Endothelial cell of umbilical vein (primary cell): ENCODE results near the gene SIN3A. TPM values are rescaled to one million over a fixed set of nuclear protein-coding genes. Genes with fewer than 3 reads are reported as not detected.

Source experiments
- BruUV-seq: library from RNA; stranded (reverse); fragments of 400-500 nt; replicated peaks from 2 replicates; lab custom pipeline; 2021; lab: Mats Ljungman, UMichigan
- CTCF ChIA-PET: fragments of 300-600, 350-600 bp; sonication (Branson Sonifier 250); formaldehyde crosslinking; loops from one replicate; lab custom pipeline; 2021; ENCODE audit warnings: antibody characterized with exemption, inconsistent platforms; lab: Charles Lee
- POLR2A ChIA-PET: fragments of 300-600, 350-600 bp; sonication (Branson Sonifier 250); formaldehyde crosslinking; loops from one replicate; lab custom pipeline; 2021; ENCODE audit warnings: antibody characterized with exemption, inconsistent platforms; lab: Charles Lee
- DNase-seq: peaks from one replicate; pipeline ENCODE4 v3.0.0-alpha.2; 2011; ENCODE audit warnings: low read depth, low spot score
- FAIRE-seq: peaks from 2 replicates; lab custom pipeline; 2011; peaks lifted over from hg19 to GRCh38; lab: Jason Lieb, UNC
- H2AFZ ChIP-seq: 2 replicates; pipeline ENCODE4 v1.6.0; 2012; ENCODE audit warnings: low read depth, low read length, control low read depth, inconsistent platforms
- H3K27ac ChIP-seq: 2 replicates; pipeline ENCODE4 v1.5.1; 2011; ENCODE audit warnings: low read depth, mild to moderate bottlenecking, control low read depth, low read length, moderate library complexity; ENCODE audit not compliant: insufficient read depth
- H3K27me3 ChIP-seq, 2 experiments: 2 replicates each; pipeline versions ENCODE4 v1.6.0 to v1.6.1; 2011; ENCODE audit warnings: low read length in 2 of 2, mixed read lengths in 1 of 2; ENCODE audit not compliant: control insufficient read depth in 2 of 2, insufficient read depth in 2 of 2
- H3K36me3 ChIP-seq, 2 experiments: 2 replicates in 1 of 2; 3 replicates in 1 of 2; pipeline ENCODE4 v1.5.1; 2011; ENCODE audit warnings: low read length in 2 of 2, mild to moderate bottlenecking in 1 of 2, moderate library complexity in 1 of 2; ENCODE audit not compliant: control insufficient read depth in 2 of 2, insufficient read depth in 2 of 2; ENCODE audit errors: extremely low read depth in 1 of 2
- H3K4me1 ChIP-seq: 3 replicates; pipeline ENCODE4 v1.5.1; 2011; ENCODE audit warnings: mild to moderate bottlenecking, low read length; ENCODE audit not compliant: control insufficient read depth, insufficient read depth; ENCODE audit errors: extremely low read depth
- H3K4me2 ChIP-seq: 2 replicates; pipeline ENCODE4 v1.6.1; 2011; ENCODE audit warnings: low read length, control low read depth, mixed read lengths; ENCODE audit not compliant: insufficient read depth
- H3K4me3 ChIP-seq, 3 experiments: fragments of 200-600 bp in 1 of 3; sonication (generic), shearing (Covaris generic) in 1 of 3; replicated peaks in 1 of 3; 2 replicates each; pipeline ENCODE4 v1.5.1; 2011 to 2016; ENCODE audit warnings: control low read depth in 3 of 3, low read length in 3 of 3, mild to moderate bottlenecking in 2 of 3, inconsistent platforms in 1 of 3, low read depth in 1 of 3, moderate library complexity in 1 of 3; ENCODE audit not compliant: insufficient read depth in 1 of 3
- H3K79me2 ChIP-seq: 2 replicates; pipeline ENCODE4 v1.6.0; 2012; ENCODE audit warnings: low read length, inconsistent platforms; ENCODE audit not compliant: control insufficient read depth, insufficient read depth
- H3K9ac ChIP-seq: replicated peaks from 2 replicates; pipeline ENCODE3; 2011; ENCODE audit warnings: low read length, control low read depth; ENCODE audit not compliant: insufficient read depth; ENCODE audit errors: extremely low read depth
- H3K9me1 ChIP-seq: replicated peaks from 3 replicates; pipeline ENCODE4 v1.6.0; 2011; ENCODE audit warnings: mild to moderate bottlenecking, low read length; ENCODE audit not compliant: control insufficient read depth, insufficient read depth; ENCODE audit errors: extremely low read depth
- H3K9me3 ChIP-seq: replicated peaks from 2 replicates; pipeline ENCODE4 v1.5.1; 2012; ENCODE audit warnings: low read length, inconsistent platforms; ENCODE audit not compliant: control insufficient read depth, insufficient read depth
- H4K20me1 ChIP-seq: replicated peaks from 2 replicates; pipeline ENCODE3; 2011; ENCODE audit warnings: mild to moderate bottlenecking, low read length; ENCODE audit not compliant: control insufficient read depth, insufficient read depth; ENCODE audit errors: extremely low read depth
- EZH2 ChIP-seq: IDR thresholded peaks from 2 replicates; pipeline ENCODE4 v1.6.1; 2012; ENCODE audit warnings: borderline replicate concordance, low read depth, mild to moderate bottlenecking, moderate library complexity, low read length, inconsistent platforms; ENCODE audit not compliant: severe bottlenecking
- FOS ChIP-seq: IDR thresholded peaks from 2 replicates; pipeline ENCODE4 v1.6.1; 2011; ENCODE audit warnings: mild to moderate bottlenecking, low read length, moderate library complexity, borderline replicate concordance; ENCODE audit not compliant: insufficient read depth
- GATA2 ChIP-seq: IDR thresholded peaks from 2 replicates; pipeline ENCODE4 v1.7.0; 2011; ENCODE audit warnings: low read depth, mild to moderate bottlenecking, moderate library complexity, mixed read lengths, low read length; ENCODE audit not compliant: insufficient read length, insufficient read depth
- JUN ChIP-seq: IDR thresholded peaks from 2 replicates; pipeline ENCODE4 v1.6.1; 2011; ENCODE audit warnings: borderline replicate concordance, low read depth; ENCODE audit not compliant: insufficient read length, insufficient read depth
- MYC ChIP-seq: IDR thresholded peaks from one replicate; pipeline ENCODE4 v1.6.1; 2011; ENCODE audit warnings: mild to moderate bottlenecking, low read depth, low read length
- POLR2A ChIP-seq: IDR thresholded peaks from 2 replicates; pipeline ENCODE4 v1.6.1; 2012; ENCODE audit warnings: low read depth, mild to moderate bottlenecking, control low read depth, low read length
- POLR2AphosphoS5 ChIP-seq: IDR thresholded peaks from 2 replicates; pipeline ENCODE4 v1.6.1; 2012; ENCODE audit warnings: low read depth, mild to moderate bottlenecking, control low read depth, low read length, moderate library complexity; ENCODE audit not compliant: insufficient read depth
- dilution Hi-C: fragments of 300-500 bp; cut with MboI; formaldehyde crosslinking; loops from one replicate; pipeline ENCODE4 v1.15.0; 2019; ENCODE audit warnings: low sequenced_read_pairs; ENCODE audit not compliant: extremely low pct_ligation_motif_present
- intact Hi-C: fragments of 100-400 bp; cut with micrococcal nuclease; formaldehyde crosslinking; loops from one replicate; pipeline ENCODE4 v1.10.0; 2022
- polyA plus RNA-seq, 4 experiments: library from polyadenylated mRNA; depleted of rRNA in 3 of 4; stranded (reverse) in 3 of 4; unstranded in 1 of 4; fragments of >200 nt; gene quantifications; 2 replicates each; pipeline versions ENCODE4 v1.2.1 to v1.2.3, GENCODE V29; 2011 to 2012; ENCODE audit warnings: missing spikeins in 1 of 4
- total RNA-seq: library from RNA; stranded (reverse); gene quantifications from 2 replicates; pipeline ENCODE4 v1.2.3, GENCODE V29; 2021
- TF ChIP-seq, protein P1 (sequence below): IDR thresholded peaks from 2 replicates; pipeline ENCODE4 v1.6.1; 2011; ENCODE audit not compliant: insufficient read depth, insufficient read length
- TF ChIP-seq, protein P2 (sequence below), 2 donors: IDR thresholded peaks; 1 replicate in 1 of 2; 2 replicates in 1 of 2; pipeline ENCODE4 v1.5.1; 2011; ENCODE audit warnings: low read length in 2 of 2, mild to moderate bottlenecking in 2 of 2, moderate library complexity in 2 of 2, control low read depth in 1 of 2, inconsistent platforms in 1 of 2, low read depth in 1 of 2; ENCODE audit not compliant: insufficient read depth in 1 of 2; ENCODE audit errors: extremely low read depth in 1 of 2

SIN3A gene
- total and polyA plus RNA-seq, 2 donors (not counting 3 experiments of a cell fraction or from before 2014, with no cell fraction given), result 30.6 to 44.5 TPM

DNA sequence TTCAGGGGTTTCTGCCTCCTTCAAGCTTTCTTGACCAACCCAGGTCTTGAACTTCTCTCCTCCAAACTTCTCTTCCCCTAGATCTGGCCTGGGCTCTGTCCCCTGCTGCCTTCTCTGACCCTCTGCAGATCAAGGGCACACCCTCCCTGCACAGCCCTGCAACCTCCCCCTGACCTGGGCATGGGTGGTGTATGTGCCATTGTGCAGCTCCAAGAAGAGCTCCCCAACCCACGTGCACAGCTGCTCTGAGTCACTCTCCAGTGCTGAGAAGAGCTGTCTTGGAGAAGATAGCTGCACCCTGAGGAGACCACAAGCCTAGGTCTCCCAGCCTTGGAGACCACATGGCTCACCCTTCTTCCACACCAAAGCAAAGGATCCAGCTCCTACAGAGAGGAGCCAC, 91.1 kb downstream of the SIN3A start:
- CTCF ChIA-PET, result interaction anchor here (2.3 kb wide), 1 partner anchor 8 kb away, joined by 9 read pairs; the partner anchor contains the start of gene MAN2C1
- intact Hi-C loops, result loop anchor here (10.0 kb wide), 1 partner anchor 444 kb away; no protein-coding TSS in a partner anchor
- no peaks in the 10 kb centered on the region for H3K4me1 ChIP-seq

More for the DNA sequence above, 91.1 kb downstream of the SIN3A start:
- TF ChIP-seq POLR2A (no peak), JUN (no peak), EZH2 (no peak), MYC (no peak), POLR2AphosphoS5 (no peak), FOS (no peak), GATA2 (no peak)
- TF ChIP-seq, protein P1, sequence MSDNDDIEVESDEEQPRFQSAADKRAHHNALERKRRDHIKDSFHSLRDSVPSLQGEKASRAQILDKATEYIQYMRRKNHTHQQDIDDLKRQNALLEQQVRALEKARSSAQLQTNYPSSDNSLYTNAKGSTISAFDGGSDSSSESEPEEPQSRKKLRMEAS, result no peak
- TF ChIP-seq, protein P2, sequence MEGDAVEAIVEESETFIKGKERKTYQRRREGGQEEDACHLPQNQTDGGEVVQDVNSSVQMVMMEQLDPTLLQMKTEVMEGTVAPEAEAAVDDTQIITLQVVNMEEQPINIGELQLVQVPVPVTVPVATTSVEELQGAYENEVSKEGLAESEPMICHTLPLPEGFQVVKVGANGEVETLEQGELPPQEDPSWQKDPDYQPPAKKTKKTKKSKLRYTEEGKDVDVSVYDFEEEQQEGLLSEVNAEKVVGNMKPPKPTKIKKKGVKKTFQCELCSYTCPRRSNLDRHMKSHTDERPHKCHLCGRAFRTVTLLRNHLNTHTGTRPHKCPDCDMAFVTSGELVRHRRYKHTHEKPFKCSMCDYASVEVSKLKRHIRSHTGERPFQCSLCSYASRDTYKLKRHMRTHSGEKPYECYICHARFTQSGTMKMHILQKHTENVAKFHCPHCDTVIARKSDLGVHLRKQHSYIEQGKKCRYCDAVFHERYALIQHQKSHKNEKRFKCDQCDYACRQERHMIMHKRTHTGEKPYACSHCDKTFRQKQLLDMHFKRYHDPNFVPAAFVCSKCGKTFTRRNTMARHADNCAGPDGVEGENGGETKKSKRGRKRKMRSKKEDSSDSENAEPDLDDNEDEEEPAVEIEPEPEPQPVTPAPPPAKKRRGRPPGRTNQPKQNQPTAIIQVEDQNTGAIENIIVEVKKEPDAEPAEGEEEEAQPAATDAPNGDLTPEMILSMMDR (IDR thresholded peaks at IDR 0.05; ENCODE audit: extremely low read depth in 1 of 2, insufficient read depth in 1 of 2, low read depth in 1 of 2, low read length in 2 of 2), result no peak
- Histone ChIP-seq H3K9me3 (no peaks in the 10 kb centered on the region), H3K27ac (no peak overlapping the region), H3K9ac (no peak overlapping the region), H3K9me1 (no peaks in the 10 kb centered on the region), H2AFZ (no peak overlapping the region), H4K20me1 (no peaks in the 10 kb centered on the region), H3K4me2 (no peak overlapping the region), H3K4me3 (no peak overlapping the region), H3K79me2 (no peaks in the 10 kb centered on the region), H3K36me3 (peaks cover 4 to 60% of the 10 kb centered on the region in 2 experiments), H3K27me3 (no peaks in the 10 kb centered on the region)
- FAIRE-seq (no peak), DNase-seq (no peak)
- BruUV-seq, result no TSS peak
- POLR2A ChIA-PET, result no interaction called here
- dilution Hi-C loops, result no loop called here
